ENCODE results near the gene C11orf24. TPM values are rescaled to one million over a fixed set of nuclear protein-coding genes. Genes with fewer than 3 reads are reported as not detected.

Gene C11orf24
- polyA plus RNA-seq, 2 of the 4 experiments (the other 2 are of a cell fraction): 29.4 to 43.8 TPM

GRCh38 chr11:68213555-68214172 lies 58.1 kb downstream of the C11orf24 start (continued):
- no peak for TF ChIP-seq HOXA7 (CRISPR knock-in tag; IDR thresholded peaks at IDR 0.05)
- peak; percentile 75 for TF ChIP-seq MAX (IDR thresholded peaks at IDR 0.05)
- TF ChIP-seq KDM1A (IDR thresholded peaks at IDR 0.05; ENCODE audit: low read depth): no peak

- DNase-seq (ENCODE audit: low read depth in 1 of 2, low spot score in 1 of 2): no peak
- H3K27ac ChIP-seq: peak within 1 kb of the TSS; percentile 100
- TF ChIP-seq FOSB (CRISPR knock-in tag; IDR thresholded peaks at IDR 0.05): no peak
- peak; percentile 95 for TF ChIP-seq PBX3 (IDR thresholded peaks at IDR 0.05)
- no peak for TF ChIP-seq PHF8 (IDR thresholded peaks at IDR 0.05; ENCODE audit: borderline replicate concordance, low read depth)
- peak; percentile 18; the same call in 1 of the 2 replicates for TF ChIP-seq MYC (IDR thresholded peaks at IDR 0.05; ENCODE audit: borderline replicate concordance, low read length)
- no peak for TF ChIP-seq NFE2L2 (conservative IDR thresholded peaks at IDR 0.05; ENCODE audit: low read length)
- TF ChIP-seq CHD2 (IDR thresholded peaks at IDR 0.05; ENCODE audit: low read length, partially characterized antibody): peak; percentile 71
- H3K4me1 ChIP-seq: peaks cover 25% of the 10 kb centered on the region
- peak within 1 kb of the TSS; percentile 91 for H3K4me3 ChIP-seq
- H3K4me2 ChIP-seq: peak within 1 kb of the TSS; percentile 100
- WGBS (ENCODE audit: missing lambda C conversion rate): 5% methylated on average over 4 of the region's 60 CpGs
- ATAC-seq: no peak; a peak in 1 of 6 replicates
- POLR2A ChIA-PET: no interaction called here
- no peaks in the 10 kb centered on the region for H3K9me3 ChIP-seq
- no peak for FAIRE-seq
- CTCF ChIA-PET: no interaction called here
These were observed 58.6 kb downstream of the C11orf24 start, which contains the start of gene KMT5B for GRCh38 chr11:68213135-68213515. KMT5B (minus strand) TSS chr11:68213296; CDS start chr11:68190076, 23,220 bp downstream.

- Histone ChIP-seq H3K4me2 (peak overlapping the region; percentile 100), H3K4me3 (peak overlapping the region; percentile 91), H3K27ac (peak overlapping the region; percentile 100), H3K9me3 (no peaks in the 10 kb centered on the region), H3K4me1 (peaks cover 25% of the 10 kb centered on the region)
- DNase-seq (ENCODE audit: low read depth in 1 of 2, low spot score in 1 of 2) (peak; percentile 76 to 78), ATAC-seq (peak; percentile 66 to 80), FAIRE-seq (no peak)
- POLR2A ChIA-PET: no interaction called here
- TF ChIP-seq POLR2AphosphoS2 (conservative IDR thresholded peaks at IDR 0.05; ENCODE audit: low read length) (no peak), JUN (IDR thresholded peaks at IDR 0.05) (no peak; a peak in 1 of 5 replicates), ESRRA (IDR thresholded peaks at IDR 0.05; ENCODE audit: borderline replicate concordance, low read length) (no peak), ZC3H11A (IDR thresholded peaks at IDR 0.05) (no peak), TP53 (CRISPR knock-in tag; IDR thresholded peaks at IDR 0.05) (no peak), BCL3 (IDR thresholded peaks at IDR 0.05) (peak; percentile 46; the same call in 1 of the 3 replicates), ELK1 (IDR thresholded peaks at IDR 0.05; ENCODE audit: low read depth, low read length) (no peak), KDM5A (IDR thresholded peaks at IDR 0.05) (peak; percentile 54; the same call in 1 of the 2 replicates), CTCF (IDR thresholded peaks at IDR 0.05) (peak; percentile 34; the same call in 2 of the 3 replicates), SMC3 (IDR thresholded peaks at IDR 0.05) (no peak), POLR2A (IDR thresholded peaks at IDR 0.05; ENCODE audit: low read length) (peak; percentile 6; the same call in 1 of the 2 replicates), RCOR1 (IDR thresholded peaks at IDR 0.05; ENCODE audit: low read depth, low read length) (no peak), HDAC2 (IDR thresholded peaks at IDR 0.05) (no peak), ATOH8 (CRISPR knock-in tag; IDR thresholded peaks at IDR 0.05; ENCODE audit: low read depth) (no peak), HOXB13 (CRISPR knock-in tag; IDR thresholded peaks at IDR 0.05; ENCODE audit: low read depth) (no peak)
- CTCF ChIA-PET: interaction anchor here (9.1 kb wide), 1 partner anchor 16 kb away, joined by 88 read pairs; no protein-coding TSS in a partner anchor
- WGBS (ENCODE audit: missing lambda C conversion rate): 2% methylated on average over 16 of the region's 80 CpGs
These were observed 59.2 kb downstream of the C11orf24 start for GRCh38 chr11:68212421-68213134.
